ENCODE results near the gene CENPN. TPM values are rescaled to one million over a fixed set of nuclear protein-coding genes. Genes with fewer than 3 reads are reported as not detected.

The CENPN gene
- total and polyA plus RNA-seq, 10 of the 15 experiments (the other 5 are each of a cell fraction or from before 2014, with no cell fraction given) = 39.8 to 143 (median 66.8) TPM

DNA sequence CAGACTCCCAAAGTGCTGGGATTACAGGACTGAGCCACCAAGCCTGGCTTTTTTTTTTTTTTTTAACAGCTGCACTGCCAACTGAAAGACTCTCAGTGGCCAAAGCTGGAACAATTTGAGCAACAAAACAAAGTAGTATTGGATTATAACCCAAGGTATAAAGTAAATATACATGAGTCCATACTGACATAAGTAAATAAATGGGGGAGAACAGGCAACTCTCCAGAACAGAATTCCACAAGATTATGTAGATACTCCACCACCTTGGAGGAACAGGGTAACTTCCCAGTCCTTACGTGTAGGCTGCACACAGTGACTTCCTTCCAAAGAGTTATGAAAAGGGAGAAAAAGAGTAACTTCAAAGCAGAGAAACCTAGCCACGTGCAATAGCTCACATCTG is 16.0 kb upstream of the CENPN start:
- peaks cover 34% of the 10 kb centered on the region for H3K79me2 ChIP-seq (ENCODE audit: control insufficient read depth, insufficient read depth, low read length)
- WGBS (ENCODE audit: insufficient coverage, insufficient replicate concordance, low lambda C conversion rate, missing lambda C conversion rate) = 95% methylated on average over 2 of the region's 2 CpGs
- ATAC-seq (no peak), FAIRE-seq (no peak), DNase-seq (ENCODE audit: low read depth, low spot score) (no peak)
- intact Hi-C loops (cut with micrococcal nuclease; ENCODE audit: unreplicated experiment) (no loop called here), in situ Hi-C loops (cut with MboI) (no loop called here)
- ChIA-PET POLR2A (interaction anchor here (0.6 to 0.7 kb wide), 2 partner anchors 199 to 860 kb away, joined by 3 to 5 read pairs; no protein-coding TSS in a partner anchor), RAD21 (ENCODE audit: unreplicated experiment) (no interaction called here), SMC1A (ENCODE audit: uncharacterized antibody, unreplicated experiment) (interaction anchor here (1.3 kb wide), 1 partner anchor 12 kb away, joined by 3 read pairs; no protein-coding TSS in a partner anchor), CTCF (interaction anchor here (1.3 to 4.0 kb wide), 2 partner anchors 13 to 23 kb away, joined by 3 to 20 read pairs; no protein-coding TSS in a partner anchor)
- H3K9ac ChIP-seq (ENCODE audit: control insufficient read depth, insufficient read depth, low read length) = no peak overlapping the region
- peaks cover 3 to 10% of the 10 kb centered on the region in 2 experiments for H3K36me3 ChIP-seq (ENCODE audit: control insufficient read depth in 2 of 2, insufficient read depth in 2 of 2, low read length in 1 of 2)
- H3K4me1 ChIP-seq (ENCODE audit: control insufficient read depth, insufficient read depth, low read length) = no peaks in the 10 kb centered on the region
- TF ChIP-seq, protein P1, sequence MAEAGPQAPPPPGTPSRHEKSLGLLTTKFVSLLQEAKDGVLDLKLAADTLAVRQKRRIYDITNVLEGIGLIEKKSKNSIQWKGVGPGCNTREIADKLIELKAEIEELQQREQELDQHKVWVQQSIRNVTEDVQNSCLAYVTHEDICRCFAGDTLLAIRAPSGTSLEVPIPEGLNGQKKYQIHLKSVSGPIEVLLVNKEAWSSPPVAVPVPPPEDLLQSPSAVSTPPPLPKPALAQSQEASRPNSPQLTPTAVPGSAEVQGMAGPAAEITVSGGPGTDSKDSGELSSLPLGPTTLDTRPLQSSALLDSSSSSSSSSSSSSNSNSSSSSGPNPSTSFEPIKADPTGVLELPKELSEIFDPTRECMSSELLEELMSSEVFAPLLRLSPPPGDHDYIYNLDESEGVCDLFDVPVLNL (IDR thresholded peaks at IDR 0.05; ENCODE audit: low read depth, low read length) = no peak
- TF ChIP-seq GATAD2B (conservative IDR thresholded peaks at IDR 0.05; ENCODE audit: low read depth) (no peak), NFYA (IDR thresholded peaks at IDR 0.05; ENCODE audit: borderline replicate concordance, low read depth, low read length) (no peak), USF1 (IDR thresholded peaks at IDR 0.05; ENCODE audit: borderline replicate concordance, extremely low read length, insufficient read depth, low read depth, low read length) (no peak), JUND (IDR thresholded peaks at IDR 0.05; ENCODE audit: low read depth, low read length) (no peak), FOXM1 (IDR thresholded peaks at IDR 0.05; ENCODE audit: low read depth, low read length) (no peak), PML (IDR thresholded peaks at IDR 0.05; ENCODE audit: low read length) (no peak), POLR2A (IDR thresholded peaks at IDR 0.05; ENCODE audit: low read depth, low read length) (no peak), WRNIP1 (IDR thresholded peaks at IDR 0.05; ENCODE audit: borderline replicate concordance, low read depth, low read length) (no peak), ATF2 (IDR thresholded peaks at IDR 0.05; ENCODE audit: low read length) (no peak), YBX1 (IDR thresholded peaks at IDR 0.05) (no peak)
- TF ChIP-seq, protein P2, sequence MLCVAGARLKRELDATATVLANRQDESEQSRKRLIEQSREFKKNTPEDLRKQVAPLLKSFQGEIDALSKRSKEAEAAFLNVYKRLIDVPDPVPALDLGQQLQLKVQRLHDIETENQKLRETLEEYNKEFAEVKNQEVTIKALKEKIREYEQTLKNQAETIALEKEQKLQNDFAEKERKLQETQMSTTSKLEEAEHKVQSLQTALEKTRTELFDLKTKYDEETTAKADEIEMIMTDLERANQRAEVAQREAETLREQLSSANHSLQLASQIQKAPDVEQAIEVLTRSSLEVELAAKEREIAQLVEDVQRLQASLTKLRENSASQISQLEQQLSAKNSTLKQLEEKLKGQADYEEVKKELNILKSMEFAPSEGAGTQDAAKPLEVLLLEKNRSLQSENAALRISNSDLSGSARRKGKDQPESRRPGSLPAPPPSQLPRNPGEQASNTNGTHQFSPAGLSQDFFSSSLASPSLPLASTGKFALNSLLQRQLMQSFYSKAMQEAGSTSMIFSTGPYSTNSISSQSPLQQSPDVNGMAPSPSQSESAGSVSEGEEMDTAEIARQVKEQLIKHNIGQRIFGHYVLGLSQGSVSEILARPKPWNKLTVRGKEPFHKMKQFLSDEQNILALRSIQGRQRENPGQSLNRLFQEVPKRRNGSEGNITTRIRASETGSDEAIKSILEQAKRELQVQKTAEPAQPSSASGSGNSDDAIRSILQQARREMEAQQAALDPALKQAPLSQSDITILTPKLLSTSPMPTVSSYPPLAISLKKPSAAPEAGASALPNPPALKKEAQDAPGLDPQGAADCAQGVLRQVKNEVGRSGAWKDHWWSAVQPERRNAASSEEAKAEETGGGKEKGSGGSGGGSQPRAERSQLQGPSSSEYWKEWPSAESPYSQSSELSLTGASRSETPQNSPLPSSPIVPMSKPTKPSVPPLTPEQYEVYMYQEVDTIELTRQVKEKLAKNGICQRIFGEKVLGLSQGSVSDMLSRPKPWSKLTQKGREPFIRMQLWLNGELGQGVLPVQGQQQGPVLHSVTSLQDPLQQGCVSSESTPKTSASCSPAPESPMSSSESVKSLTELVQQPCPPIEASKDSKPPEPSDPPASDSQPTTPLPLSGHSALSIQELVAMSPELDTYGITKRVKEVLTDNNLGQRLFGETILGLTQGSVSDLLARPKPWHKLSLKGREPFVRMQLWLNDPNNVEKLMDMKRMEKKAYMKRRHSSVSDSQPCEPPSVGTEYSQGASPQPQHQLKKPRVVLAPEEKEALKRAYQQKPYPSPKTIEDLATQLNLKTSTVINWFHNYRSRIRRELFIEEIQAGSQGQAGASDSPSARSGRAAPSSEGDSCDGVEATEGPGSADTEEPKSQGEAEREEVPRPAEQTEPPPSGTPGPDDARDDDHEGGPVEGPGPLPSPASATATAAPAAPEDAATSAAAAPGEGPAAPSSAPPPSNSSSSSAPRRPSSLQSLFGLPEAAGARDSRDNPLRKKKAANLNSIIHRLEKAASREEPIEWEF (IDR thresholded peaks at IDR 0.05; ENCODE audit: insufficient replicate concordance, low read depth, low read length) = no peak
- no peak overlapping the region for H3K4me3 ChIP-seq
- H4K20me1 ChIP-seq (ENCODE audit: control insufficient read depth, insufficient read depth) = peaks cover 3% of the 10 kb centered on the region; the same call in 1 of the 2 replicates
- H3K27ac ChIP-seq (ENCODE audit: control insufficient read depth, insufficient read depth) = no peak overlapping the region
- no TSS peak for BruUV-seq (replicated peaks)
- no peaks in the 10 kb centered on the region for H3K27me3 ChIP-seq (replicated peaks in 1 of 2; ENCODE audit: control insufficient read depth in 2 of 2, insufficient read depth in 2 of 2, low read length in 1 of 2)
- H2AFZ ChIP-seq (ENCODE audit: control insufficient read depth, low read depth, low read length) = no peak overlapping the region
- H3K4me2 ChIP-seq (ENCODE audit: control insufficient read depth, insufficient read depth) = no peak overlapping the region
- no peaks in the 10 kb centered on the region for H3K9me3 ChIP-seq (replicated peaks; ENCODE audit: control insufficient read depth, insufficient read depth, low read length)

Data from GM12878 (cell line).